Type B pancreatic cell (in vitro differentiated cells): ENCODE results near the gene ABTB2. TPM values are rescaled to one million over a fixed set of nuclear protein-coding genes. Genes with fewer than 3 reads are reported as not detected.
A peak's percentile ranks its signal among the peaks of the same experiment; 100 is the strongest.

ENCODE experiments used
- DNase-seq: peaks from one replicate; pipeline ENCODE4 v3.0.0; 2021; ENCODE audit warnings: mixed read lengths; ENCODE audit not compliant: unreplicated experiment; ENCODE audit errors: extremely low spot score
- H3K27ac Mint-ChIP-seq: 2 replicates; pipeline ENCODE4 v1.8.0; 2021; ENCODE audit warnings: mild to moderate bottlenecking, mixed read lengths
- H3K27me3 Mint-ChIP-seq: 2 replicates; pipeline ENCODE4 v1.8.0; 2021; ENCODE audit warnings: mixed read lengths
- H3K36me3 Mint-ChIP-seq: 2 replicates; pipeline ENCODE4 v1.8.0; 2021; ENCODE audit warnings: mixed read lengths
- H3K4me1 Mint-ChIP-seq: one replicate; pipeline ENCODE4 v1.8.0; 2021; ENCODE audit warnings: mixed read lengths; ENCODE audit not compliant: unreplicated experiment
- H3K4me3 Mint-ChIP-seq: 2 replicates; pipeline ENCODE4 v1.8.0; 2021; ENCODE audit warnings: mild to moderate bottlenecking, mixed read lengths
- H3K9me3 Mint-ChIP-seq: 2 replicates; pipeline ENCODE4 v1.8.0; 2021; ENCODE audit warnings: mixed read lengths
- total RNA-seq: library from RNA; stranded (reverse); gene quantifications from 2 replicates; pipeline ENCODE4 v1.2.1, GENCODE V29; 2021; ENCODE audit warnings: low replicate concordance
- TF ChIP-seq, protein P1 (sequence below): fragments of 200-600 bp; sonication (generic); conservative IDR thresholded peaks from 2 replicates; pipeline ENCODE4 v1.5.0; 2021; ENCODE audit warnings: antibody characterized with exemption, mild to moderate bottlenecking

The ABTB2 gene
- total RNA-seq, 1 donor from 2014 or later: 13.5 TPM

DNA sequence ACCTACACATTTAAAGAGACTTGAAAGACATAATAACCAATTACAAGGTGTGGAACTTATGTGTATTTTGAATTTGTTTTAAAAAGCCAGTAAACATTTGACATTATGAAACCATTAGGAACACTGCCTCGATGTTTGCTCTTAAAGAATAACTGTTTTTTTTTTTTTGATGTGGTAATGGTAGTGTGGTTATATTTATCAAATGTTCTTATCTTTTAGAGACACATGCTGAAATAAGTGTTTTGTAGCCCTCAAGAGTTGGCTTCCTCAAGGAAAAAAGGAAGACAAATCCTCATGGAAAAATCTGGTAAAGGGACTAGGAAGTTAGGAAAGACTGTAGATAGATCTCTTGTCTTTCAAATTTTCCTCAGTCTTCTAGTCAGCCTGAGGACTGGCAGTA, 2.2 kb upstream of the ABTB2 start:
- no peak for DNase-seq
- TF ChIP-seq, protein P1, sequence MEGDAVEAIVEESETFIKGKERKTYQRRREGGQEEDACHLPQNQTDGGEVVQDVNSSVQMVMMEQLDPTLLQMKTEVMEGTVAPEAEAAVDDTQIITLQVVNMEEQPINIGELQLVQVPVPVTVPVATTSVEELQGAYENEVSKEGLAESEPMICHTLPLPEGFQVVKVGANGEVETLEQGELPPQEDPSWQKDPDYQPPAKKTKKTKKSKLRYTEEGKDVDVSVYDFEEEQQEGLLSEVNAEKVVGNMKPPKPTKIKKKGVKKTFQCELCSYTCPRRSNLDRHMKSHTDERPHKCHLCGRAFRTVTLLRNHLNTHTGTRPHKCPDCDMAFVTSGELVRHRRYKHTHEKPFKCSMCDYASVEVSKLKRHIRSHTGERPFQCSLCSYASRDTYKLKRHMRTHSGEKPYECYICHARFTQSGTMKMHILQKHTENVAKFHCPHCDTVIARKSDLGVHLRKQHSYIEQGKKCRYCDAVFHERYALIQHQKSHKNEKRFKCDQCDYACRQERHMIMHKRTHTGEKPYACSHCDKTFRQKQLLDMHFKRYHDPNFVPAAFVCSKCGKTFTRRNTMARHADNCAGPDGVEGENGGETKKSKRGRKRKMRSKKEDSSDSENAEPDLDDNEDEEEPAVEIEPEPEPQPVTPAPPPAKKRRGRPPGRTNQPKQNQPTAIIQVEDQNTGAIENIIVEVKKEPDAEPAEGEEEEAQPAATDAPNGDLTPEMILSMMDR: no peak
- no peaks in the 10 kb centered on the region for H3K36me3 Mint-ChIP-seq
- peaks cover 30% of the 10 kb centered on the region for H3K27me3 Mint-ChIP-seq
- H3K9me3 Mint-ChIP-seq: no peaks in the 10 kb centered on the region
- peaks cover 20% of the 10 kb centered on the region for H3K4me1 Mint-ChIP-seq
- H3K27ac Mint-ChIP-seq: no peak overlapping the region
- H3K4me3 Mint-ChIP-seq: no peak overlapping the region

DNA sequence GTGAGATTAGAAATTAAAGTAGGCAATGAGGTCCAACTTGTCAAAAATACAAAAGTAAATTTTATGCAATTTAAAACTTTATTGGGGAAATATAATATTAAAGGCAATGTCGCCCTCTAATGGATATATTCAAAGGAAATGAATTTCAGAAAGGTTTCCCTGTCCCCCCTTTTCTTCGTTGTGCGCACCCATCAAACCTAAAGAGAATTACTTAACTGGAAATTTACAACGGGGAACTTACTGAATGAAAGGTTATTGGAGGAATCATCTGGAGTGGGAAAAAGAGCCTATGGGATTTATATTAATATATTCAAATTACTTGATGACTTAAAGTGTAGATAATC, 1.7 kb upstream of the ABTB2 start:
- peak overlapping the region; percentile 75 for H3K27ac Mint-ChIP-seq
- H3K9me3 Mint-ChIP-seq: no peaks in the 10 kb centered on the region
- H3K36me3 Mint-ChIP-seq: no peaks in the 10 kb centered on the region
- TF ChIP-seq, protein P1: peak; percentile 67
- peak overlapping the region; percentile 87 for H3K4me3 Mint-ChIP-seq
- peaks cover 24% of the 10 kb centered on the region for H3K4me1 Mint-ChIP-seq
- H3K27me3 Mint-ChIP-seq: peaks cover 35% of the 10 kb centered on the region
- no peak for DNase-seq

DNA sequence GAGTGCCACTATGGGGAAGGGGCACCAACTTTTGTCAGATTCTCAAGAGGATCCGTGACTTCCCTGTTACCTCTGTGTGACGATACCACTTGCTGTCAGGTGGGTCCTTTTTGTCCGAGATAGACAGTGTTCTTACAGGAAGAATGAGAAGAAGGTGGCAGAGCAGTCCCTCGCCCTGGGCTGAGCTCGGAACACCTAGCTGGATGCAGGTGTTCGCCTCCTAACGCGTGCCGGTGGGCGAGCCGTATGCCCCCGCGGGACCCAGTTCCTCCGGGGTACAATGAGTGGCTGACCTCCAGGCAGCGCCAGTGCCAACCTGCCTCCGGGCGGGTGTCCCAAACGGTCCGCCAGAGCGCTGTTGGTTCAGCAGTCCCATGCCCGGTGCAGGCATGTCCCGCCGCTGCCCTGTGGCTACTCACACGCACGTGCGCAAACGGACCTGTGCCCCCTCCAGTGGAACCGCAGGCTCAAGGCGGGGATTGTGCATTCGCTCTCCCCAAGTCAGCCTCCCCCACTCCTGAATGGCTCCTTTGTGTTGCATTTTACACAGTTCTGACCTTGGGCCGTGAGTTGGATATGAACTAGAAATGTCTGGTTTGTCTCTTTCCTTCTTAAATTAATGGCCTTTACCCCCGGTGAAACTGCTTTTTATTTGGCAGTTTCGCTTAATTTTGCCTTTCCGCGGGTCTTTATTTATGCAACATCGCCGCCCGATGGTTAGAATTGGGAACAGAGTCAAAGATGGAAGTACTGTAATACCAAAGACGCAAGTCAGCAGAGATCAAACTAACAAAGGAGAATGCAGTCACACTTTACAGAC, 1.1 kb upstream of the ABTB2 start:
- peak overlapping the region; percentile 96 for H3K27ac Mint-ChIP-seq
- TF ChIP-seq, protein P1: peak; percentile 95
- H3K4me3 Mint-ChIP-seq: peak overlapping the region; percentile 87
- peaks cover 38% of the 10 kb centered on the region for H3K27me3 Mint-ChIP-seq
- H3K36me3 Mint-ChIP-seq: no peaks in the 10 kb centered on the region
- DNase-seq: peak; percentile 81
- H3K4me1 Mint-ChIP-seq: peaks cover 27% of the 10 kb centered on the region
- H3K9me3 Mint-ChIP-seq: no peaks in the 10 kb centered on the region

DNA sequence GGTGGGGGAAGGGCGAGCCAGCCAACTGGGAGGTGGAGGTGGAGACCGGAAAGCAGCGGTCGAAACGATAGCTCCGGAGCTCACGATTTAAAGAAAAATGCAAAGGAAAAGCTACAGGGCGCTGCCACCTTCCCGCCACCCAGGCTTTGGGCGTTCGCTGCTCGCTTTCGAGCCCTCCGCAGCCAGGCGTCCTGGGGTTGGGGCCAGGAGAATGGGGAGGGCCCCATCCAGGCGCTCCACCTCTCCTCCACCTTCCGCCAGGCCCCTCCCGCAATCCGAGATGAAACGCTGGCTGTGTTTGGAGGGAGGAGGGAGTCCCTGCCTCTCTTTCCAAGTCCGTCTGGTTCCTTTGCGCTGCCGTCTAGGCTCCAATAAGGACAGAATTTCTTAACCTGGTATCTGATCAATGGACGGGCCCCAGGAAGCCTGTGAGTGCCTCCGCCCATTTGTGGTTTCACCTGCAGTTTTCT, 483 bp upstream of the ABTB2 start:
- H3K27me3 Mint-ChIP-seq: peaks cover 39% of the 10 kb centered on the region
- DNase-seq: no peak
- TF ChIP-seq, protein P1: no peak
- H3K36me3 Mint-ChIP-seq: no peaks in the 10 kb centered on the region
- H3K9me3 Mint-ChIP-seq: no peaks in the 10 kb centered on the region
- H3K4me1 Mint-ChIP-seq: peaks cover 29% of the 10 kb centered on the region
- H3K27ac Mint-ChIP-seq: peak overlapping the region; percentile 96
- peak overlapping the region; percentile 87 for H3K4me3 Mint-ChIP-seq

DNA sequence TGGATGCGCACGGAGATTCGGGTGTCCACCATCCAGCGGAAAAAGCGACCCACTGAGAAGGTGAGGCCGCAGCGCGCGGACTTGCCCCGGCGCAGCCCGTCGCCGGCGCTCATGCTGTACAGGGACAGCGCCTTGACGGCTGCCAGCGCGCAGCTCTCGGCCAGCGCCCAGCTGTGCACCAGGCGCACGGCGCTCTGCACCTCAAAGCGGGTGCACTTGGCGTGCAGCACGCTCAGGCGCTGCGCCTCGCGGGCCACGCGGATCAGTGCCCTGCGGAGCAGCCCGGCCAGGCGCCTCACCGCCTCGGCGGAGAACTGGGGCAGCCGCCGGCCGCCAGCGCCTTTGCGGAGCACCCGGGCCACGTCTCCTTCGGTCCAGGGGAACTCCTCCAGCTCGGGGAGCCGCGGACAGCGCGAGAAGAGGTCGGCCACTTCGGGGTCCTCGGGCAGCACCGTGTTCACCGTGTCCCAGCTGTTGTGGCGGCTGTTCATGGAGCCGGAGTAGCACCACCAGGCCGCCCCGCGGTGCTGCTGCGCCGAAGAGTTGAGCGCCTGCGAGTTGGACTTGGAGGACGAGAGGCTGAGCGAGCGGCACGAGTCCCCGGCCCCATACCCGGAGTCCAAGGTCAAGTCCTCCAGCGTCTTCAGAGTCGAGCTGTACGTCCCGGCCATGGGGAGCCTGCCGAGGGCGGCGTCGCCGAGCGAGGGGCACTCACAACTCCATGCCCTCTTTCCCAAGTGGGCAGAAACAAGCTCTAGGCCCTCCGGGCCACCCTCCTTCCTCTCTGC, 703 bp downstream of the ABTB2 start:
- DNase-seq: peak; percentile 78
- TF ChIP-seq, protein P1: no peak
- H3K4me3 Mint-ChIP-seq: peak overlapping the region; percentile 87
- H3K36me3 Mint-ChIP-seq: no peaks in the 10 kb centered on the region
- peaks cover 34% of the 10 kb centered on the region for H3K27me3 Mint-ChIP-seq
- H3K4me1 Mint-ChIP-seq: peaks cover 29% of the 10 kb centered on the region
- H3K27ac Mint-ChIP-seq: no peak overlapping the region
- H3K9me3 Mint-ChIP-seq: no peaks in the 10 kb centered on the region
